H9 (cell line): Measurements from ENCODE around the gene MDGA2. TPM values are rescaled to one million over a fixed set of nuclear protein-coding genes. Genes with fewer than 3 reads are reported as not detected.

Source experiments
- DNase-seq: peaks from one replicate; pipeline ENCODE4 v3.0.0-alpha.2; 2017
- H2AFZ ChIP-seq: one replicate; pipeline ENCODE4 v1.6.1; 2013; ENCODE audit warnings: mild to moderate bottlenecking, low read length, control low read depth, moderate library complexity
- H2AK5ac ChIP-seq: 2 replicates; pipeline ENCODE4 v1.6.1; 2013; ENCODE audit warnings: low read length, control low read depth, mixed read lengths; ENCODE audit not compliant: insufficient read length
- H2BK120ac ChIP-seq: one replicate; pipeline ENCODE4 v1.6.1; 2013; ENCODE audit warnings: low read depth, mild to moderate bottlenecking, low read length, control low read depth, inconsistent platforms; ENCODE audit not compliant: poor library complexity, severe bottlenecking
- H2BK12ac ChIP-seq: 2 replicates; pipeline ENCODE4 v1.6.1; 2013; ENCODE audit warnings: low read length, control low read depth, mixed read lengths, low read depth; ENCODE audit not compliant: insufficient read length
- H2BK15ac ChIP-seq: 2 replicates; pipeline ENCODE4 v1.6.1; 2013; ENCODE audit warnings: low read depth, low read length, control low read depth
- H2BK20ac ChIP-seq: one replicate; pipeline ENCODE4 v1.6.1; 2013; ENCODE audit warnings: low read depth, mild to moderate bottlenecking, low read length, control low read depth, inconsistent platforms; ENCODE audit not compliant: poor library complexity, severe bottlenecking
- H2BK5ac ChIP-seq: 2 replicates; pipeline ENCODE4 v1.6.1; 2013; ENCODE audit warnings: low read length, control low read depth, mixed read lengths; ENCODE audit not compliant: insufficient read length
- H3K14ac ChIP-seq: 2 replicates; pipeline ENCODE4 v1.6.1; 2013; ENCODE audit warnings: low read length, control low read depth; ENCODE audit not compliant: insufficient read depth
- H3K18ac ChIP-seq: 2 replicates; pipeline ENCODE4 v1.6.1; 2013; ENCODE audit warnings: low read depth, mild to moderate bottlenecking, mixed read lengths, low read length, control low read depth; ENCODE audit not compliant: insufficient read length
- H3K23ac ChIP-seq: 2 replicates; pipeline ENCODE4 v1.6.1; 2013; ENCODE audit warnings: low read length, control low read depth, mixed read lengths, low read depth; ENCODE audit not compliant: insufficient read length
- H3K23me2 ChIP-seq: 2 replicates; pipeline ENCODE4 v1.6.1; 2013; ENCODE audit warnings: low read depth, mild to moderate bottlenecking, mixed read lengths, low read length, control low read depth; ENCODE audit not compliant: insufficient read length, poor library complexity, severe bottlenecking
- H3K27ac ChIP-seq: 2 replicates; pipeline ENCODE4 v1.5.1; 2013; ENCODE audit warnings: low read length, control low read depth, mixed read lengths, low read depth; ENCODE audit not compliant: insufficient read length
- H3K27me3 ChIP-seq: 2 replicates; pipeline ENCODE4 v1.6.1; 2013; ENCODE audit warnings: low read length, control low read depth, inconsistent platforms; ENCODE audit not compliant: insufficient read depth
- H3K4ac ChIP-seq: 2 replicates; pipeline ENCODE4 v1.6.1; 2013; ENCODE audit warnings: low read depth, mild to moderate bottlenecking, control low read depth, inconsistent platforms, low read length, moderate library complexity
- H3K4me1 ChIP-seq: 2 replicates; pipeline ENCODE4 v1.6.1; 2013; ENCODE audit warnings: low read length, control low read depth, inconsistent platforms; ENCODE audit not compliant: insufficient read depth
- H3K4me2 ChIP-seq: 2 replicates; pipeline ENCODE4 v1.6.1; 2013; ENCODE audit warnings: low read length, control low read depth, mixed read lengths; ENCODE audit not compliant: insufficient read length, insufficient read depth
- H3K56ac ChIP-seq: 2 replicates; pipeline ENCODE4 v1.6.1; 2013; ENCODE audit warnings: low read depth, mild to moderate bottlenecking, mixed read lengths, low read length, control low read depth; ENCODE audit not compliant: insufficient read length
- H3K79me1 ChIP-seq: 2 replicates; pipeline ENCODE4 v1.6.1; 2013; ENCODE audit warnings: low read depth, mild to moderate bottlenecking, moderate library complexity, low read length, control low read depth, inconsistent platforms; ENCODE audit not compliant: insufficient read depth, poor library complexity, severe bottlenecking
- H3K79me2 ChIP-seq: 2 replicates; pipeline ENCODE4 v1.6.1; 2013; ENCODE audit warnings: low read length, control low read depth, inconsistent platforms; ENCODE audit not compliant: insufficient read depth
- H3K9ac ChIP-seq: 2 replicates; pipeline ENCODE4 v1.6.1; 2013; ENCODE audit warnings: low read length, control low read depth, mixed read lengths; ENCODE audit not compliant: insufficient read length; ENCODE audit errors: extremely low read depth
- H3K9me3 ChIP-seq: one replicate; pipeline ENCODE4 v1.6.1; 2013; ENCODE audit warnings: low read depth, low read length, inconsistent platforms; ENCODE audit not compliant: control insufficient read depth
- H3T11ph ChIP-seq: one replicate; pipeline ENCODE4 v1.6.1; 2013; ENCODE audit warnings: mild to moderate bottlenecking, low read length, control low read depth, inconsistent platforms
- H4K20me1 ChIP-seq: one replicate; pipeline ENCODE4 v1.6.1; 2013; ENCODE audit not compliant: control insufficient read depth, insufficient read length, insufficient read depth
- H4K5ac ChIP-seq: 2 replicates; pipeline ENCODE4 v1.6.1; 2013; ENCODE audit warnings: low read depth, mild to moderate bottlenecking, mixed read lengths, low read length, control low read depth; ENCODE audit not compliant: insufficient read length
- H4K8ac ChIP-seq: replicated peaks from 2 replicates; pipeline ENCODE4 v1.6.1; 2013; ENCODE audit warnings: low read length, control low read depth, mixed read lengths, low read depth; ENCODE audit not compliant: insufficient read length
- H4K91ac ChIP-seq: 2 replicates; pipeline ENCODE4 v1.6.1; 2013; ENCODE audit warnings: low read depth, mild to moderate bottlenecking, moderate library complexity, mixed read lengths, low read length, control low read depth; ENCODE audit not compliant: insufficient read length
- H3K27ac Mint-ChIP-seq, 3 experiments: 2 replicates in 2 of 3; 3 replicates in 1 of 3; pipeline ENCODE4 v1.8.0; 2020 to 2021; ENCODE audit warnings: mixed read lengths in 3 of 3, mild to moderate bottlenecking in 1 of 3, moderate library complexity in 1 of 3
- H3K27me3 Mint-ChIP-seq: 2 replicates; pipeline ENCODE4 v1.8.0; 2021; ENCODE audit warnings: low read depth, mild to moderate bottlenecking, moderate library complexity, mixed read lengths
- H3K36me3 Mint-ChIP-seq, 3 experiments: 2 replicates in 2 of 3; 3 replicates in 1 of 3; pipeline ENCODE4 v1.8.0; 2020 to 2021; ENCODE audit warnings: low read depth in 3 of 3, mixed read lengths in 3 of 3; ENCODE audit not compliant: insufficient read depth in 1 of 3
- H3K4me1 Mint-ChIP-seq, 2 experiments: 2 replicates each; pipeline ENCODE4 v1.8.0; 2020; ENCODE audit warnings: mixed read lengths in 2 of 2
- H3K4me3 Mint-ChIP-seq, 2 experiments: 2 replicates in 1 of 2; 3 replicates in 1 of 2; pipeline ENCODE4 v1.8.0; 2020 to 2021; ENCODE audit warnings: mild to moderate bottlenecking in 2 of 2, mixed read lengths in 2 of 2, moderate library complexity in 1 of 2
- H3K9me3 Mint-ChIP-seq, 2 experiments: 2 replicates in 1 of 2; 3 replicates in 1 of 2; pipeline ENCODE4 v1.8.0; 2020; ENCODE audit warnings: mild to moderate bottlenecking in 2 of 2, mixed read lengths in 2 of 2, moderate library complexity in 1 of 2
- CTCF ChIP-seq: fragments of 200-600 bp; sonication (generic); conservative IDR thresholded peaks from 3 replicates; pipeline ENCODE4 v1.8.0; 2021; ENCODE audit warnings: antibody characterized with exemption, mild to moderate bottlenecking
- WGBS: extraction: QIAGEN DNeasy Blood & Tissue Kit; methylation state at CpG from one replicate; pipeline ENCODE4 v1.1.7; 2013; ENCODE audit warnings: missing lambda C conversion rate, low lambda C conversion rate, mixed read lengths; ENCODE audit not compliant: insufficient read length; ENCODE audit errors: extremely low coverage; 5-methylcytosine and 5-hydroxymethylcytosine counted together
- total RNA-seq: library from RNA; stranded (reverse); gene quantifications from 2 replicates; pipeline ENCODE4 v1.2.1, GENCODE V29; 2021

Gene MDGA2
- total RNA-seq, 1 experiment from 2014 or later: 1.9 TPM

- peaks cover 3 to 17% (median 7%) of the 10 kb centered on the region in 3 experiments; a peak in 5 of 7 replicates for H3K36me3 Mint-ChIP-seq
- no peak overlapping the region for H3K4me2 ChIP-seq
- H3K27ac Mint-ChIP-seq: no peak overlapping the region
- H3K14ac ChIP-seq: no peak overlapping the region
- H3K79me2 ChIP-seq: no peaks in the 10 kb centered on the region
- no peaks in the 10 kb centered on the region for H3K27me3 ChIP-seq
- H2BK120ac ChIP-seq: no peak overlapping the region
- H3K27ac ChIP-seq: no peak overlapping the region
- DNase-seq: no peak
- no CpG with 5 or more reads among the region's 4 CpGs for WGBS
- H3K56ac ChIP-seq: no peak overlapping the region
- H3K18ac ChIP-seq: no peak overlapping the region
- H3K9me3 Mint-ChIP-seq: peaks cover 3 to 13% of the 10 kb centered on the region in 2 experiments; a peak in 4 of 5 replicates
- no peak overlapping the region for H2BK20ac ChIP-seq
- H3K4me1 Mint-ChIP-seq: no peaks in the 10 kb centered on the region; a peak in 1 of 4 replicates
- no peak overlapping the region for H4K5ac ChIP-seq
- no peak overlapping the region for H3K4me3 Mint-ChIP-seq
- H3K9ac ChIP-seq: no peak overlapping the region
- no peaks in the 10 kb centered on the region for H3K4me1 ChIP-seq
- H3T11ph ChIP-seq: no peak overlapping the region
- no peak overlapping the region for H2BK15ac ChIP-seq
- H3K23ac ChIP-seq: no peak overlapping the region
- H3K23me2 ChIP-seq: no peaks in the 10 kb centered on the region
- no peaks in the 10 kb centered on the region for H3K9me3 ChIP-seq
- no peak overlapping the region for H4K91ac ChIP-seq
- H4K8ac ChIP-seq: no peak overlapping the region
- H4K20me1 ChIP-seq: no peaks in the 10 kb centered on the region
- H3K79me1 ChIP-seq: no peaks in the 10 kb centered on the region
- no peak overlapping the region for H2BK12ac ChIP-seq
- H2AFZ ChIP-seq: no peak overlapping the region
- H3K27me3 Mint-ChIP-seq: no peaks in the 10 kb centered on the region
- H3K4ac ChIP-seq: no peak overlapping the region
- no peak overlapping the region for H2BK5ac ChIP-seq
- no peak for TF ChIP-seq CTCF
- no peak overlapping the region for H2AK5ac ChIP-seq
Measured at GRCh38 chr14:47490766-47491165, 184.6 kb downstream of the MDGA2 start.
